ENCODE data around the gene SH3BP4. TPM values are rescaled to one million over a fixed set of nuclear protein-coding genes. Genes with fewer than 3 reads are reported as not detected.
A peak's percentile ranks its signal among the peaks of the same experiment; 100 is the strongest.

The SH3BP4 gene
- total and polyA plus RNA-seq, 2 of the 13 experiments (the other 11 are each of a cell fraction or from before 2014, with no cell fraction given): 34.6 to 99.1 TPM

GRCh38 chr2:235000426-235001236 is 48.8 kb downstream of the SH3BP4 start (continued):
- no peak for TF ChIP-seq REXO4 (CRISPR knock-in tag; IDR thresholded peaks at IDR 0.05; ENCODE audit: borderline replicate concordance)
- TF ChIP-seq NFKB2 (CRISPR knock-in tag; IDR thresholded peaks at IDR 0.05; ENCODE audit: borderline replicate concordance): 0 out of 2 replicates have a peak, but pooled peaks have one; percentile 28
- TF ChIP-seq ARID5B (CRISPR knock-in tag; IDR thresholded peaks at IDR 0.05): peak; percentile 86
- TF ChIP-seq NCOA1 (CRISPR knock-in tag; IDR thresholded peaks at IDR 0.05): no peak
- peak; percentile 69; the same call in 1 of the 2 replicates for TF ChIP-seq ZNF720 (CRISPR knock-in tag; IDR thresholded peaks at IDR 0.05)
- TF ChIP-seq ZNF777 (CRISPR knock-in tag; IDR thresholded peaks at IDR 0.05): no peak
- 0 out of 2 replicates have a peak, but pooled peaks have one; percentile 34 for TF ChIP-seq ATF3 (CRISPR knock-in tag; IDR thresholded peaks at IDR 0.05)
- no peak for TF ChIP-seq SP2 (CRISPR knock-in tag; IDR thresholded peaks at IDR 0.05)
- no peak for TF ChIP-seq CAMTA2 (CRISPR knock-in tag; IDR thresholded peaks at IDR 0.05; ENCODE audit: borderline replicate concordance)
- TF ChIP-seq TGIF2 (CRISPR knock-in tag; IDR thresholded peaks at IDR 0.05): no peak; the same call in 1 of the 2 replicates
- no peak for TF ChIP-seq ZNF18 (CRISPR knock-in tag; IDR thresholded peaks at IDR 0.05; ENCODE audit: insufficient replicate concordance)
- peak; percentile 74 for TF ChIP-seq ERF (CRISPR knock-in tag; IDR thresholded peaks at IDR 0.05)
- no peak for TF ChIP-seq ZNF160 (CRISPR knock-in tag; IDR thresholded peaks at IDR 0.05)
- 0 out of 2 replicates have a peak, but pooled peaks have one; percentile 42 for TF ChIP-seq ZNF264 (CRISPR knock-in tag; IDR thresholded peaks at IDR 0.05)
- peak; percentile 58; the same call in 1 of the 2 replicates for TF ChIP-seq ISL2 (CRISPR knock-in tag; IDR thresholded peaks at IDR 0.05)
- TF ChIP-seq ZNF609 (CRISPR knock-in tag; IDR thresholded peaks at IDR 0.05; ENCODE audit: borderline replicate concordance): peak; percentile 73
- peak; percentile 20; the same call in 1 of the 2 replicates for TF ChIP-seq TFE3 (CRISPR knock-in tag; IDR thresholded peaks at IDR 0.05)

Measured in HepG2 (cell line).